HepG2 (cell line): ENCODE measurements around the gene LZTR1. TPM values are rescaled to one million over a fixed set of nuclear protein-coding genes. Genes with fewer than 3 reads are reported as not detected.

Experiments used
- NR2F2 ChIP-seq: IDR thresholded peaks from 2 replicates; pipeline ENCODE4 v1.6.1; 2012; ENCODE audit warnings: low read depth, inconsistent platforms, borderline replicate concordance
- ZFP90 ChIP-seq: sonication (generic); formaldehyde crosslinking; IDR thresholded peaks from 2 replicates; pipeline ENCODE4 v1.8.0; 2022; ENCODE audit warnings: missing genetic modification reagents, mild to moderate bottlenecking, inconsistent platforms, borderline replicate concordance
- ZNF143 ChIP-seq: sonication (generic); formaldehyde crosslinking; IDR thresholded peaks from 2 replicates; pipeline ENCODE4 v1.4.0; 2020; ENCODE audit warnings: missing genetic modification reagents
- ZNF3 ChIP-seq: IDR thresholded peaks from 2 replicates; pipeline ENCODE4 v1.7.0; 2017; ENCODE audit warnings: inconsistent platforms
- ZNF326 ChIP-seq: sonication (generic); formaldehyde crosslinking; IDR thresholded peaks from 2 replicates; pipeline ENCODE4 v1.4.0; 2020; ENCODE audit warnings: missing genetic modification reagents, borderline replicate concordance
- ZNF503 ChIP-seq: sonication (generic); formaldehyde crosslinking; IDR thresholded peaks from 2 replicates; pipeline ENCODE4 v1.4.0; 2020; ENCODE audit warnings: missing genetic modification reagents
- ZNF556 ChIP-seq: sonication (generic); formaldehyde crosslinking; IDR thresholded peaks from 2 replicates; pipeline ENCODE4 v1.4.0; 2020; ENCODE audit warnings: mild to moderate bottlenecking, missing genetic modification reagents, borderline replicate concordance
- ZNF710 ChIP-seq: sonication (generic); formaldehyde crosslinking; IDR thresholded peaks from 2 replicates; pipeline ENCODE4 v1.5.0; 2020; ENCODE audit warnings: mild to moderate bottlenecking, missing genetic modification reagents, borderline replicate concordance
- polyA plus RNA-seq, 8 experiments: library from polyadenylated mRNA; depleted of rRNA in 3 of 8; stranded (reverse) in 7 of 8; unstranded in 1 of 8; fragments of >200 nt; fragmentation: Illumina TruSeq in 4 of 8; extraction: Trizol in 4 of 8; gene quantifications; 2 replicates each; pipeline versions ENCODE4 v1.2.1 to v1.2.3, GENCODE V29; 2011 to 2016; ENCODE audit warnings: low read depth in 4 of 8, missing spikeins in 1 of 8, mixed read lengths in 1 of 8; ENCODE audit not compliant: insufficient read depth in 1 of 8
- total RNA-seq, 5 experiments: library from RNA; depleted of rRNA; stranded (reverse); fragments of >200 nt; fragmentation: Illumina TruSeq; extraction: Trizol; gene quantifications; 2 replicates each; pipeline ENCODE4 v1.2.3, GENCODE V29; 2016; ENCODE audit warnings: low read depth in 1 of 5

The LZTR1 gene
- total and polyA plus RNA-seq, 2 of the 13 experiments (the other 11 are each of a cell fraction or from before 2014, with no cell fraction given) = 21.8 to 22.4 TPM

GRCh38 chr22:21025266-21025665 lies 43.2 kb downstream of the LZTR1 start (continued):
- TF ChIP-seq ZFP90 (CRISPR knock-in tag) = no peak
- TF ChIP-seq ZNF710 (CRISPR knock-in tag) = no peak
- TF ChIP-seq ZNF503 (CRISPR knock-in tag) = no peak
- no peak for TF ChIP-seq ZNF143 (CRISPR knock-in tag)
- TF ChIP-seq ZNF326 (CRISPR knock-in tag) = no peak
- no peak for TF ChIP-seq NR2F2
- TF ChIP-seq ZNF556 (CRISPR knock-in tag) = no peak
- no peak for TF ChIP-seq ZNF3 (CRISPR knock-in tag)
